Activated CD4-positive, alpha-beta T cell treated with anti-CD3 and anti-CD28 coated beads, Interleukin-2, amount 50 U/mL, for 1 hour (primary cell): ENCODE measurements around the gene RPA3.
"Not testable (repeated sequence)": the region's sequence is repeated elsewhere in the genome, so short reads cannot be mapped to it uniquely, and the experiment has no call there.

Source experiments
- DNase-seq: peaks from one replicate; pipeline ENCODE4 v3.0.0-alpha.2; 2020

The RPA3 gene

DNA sequence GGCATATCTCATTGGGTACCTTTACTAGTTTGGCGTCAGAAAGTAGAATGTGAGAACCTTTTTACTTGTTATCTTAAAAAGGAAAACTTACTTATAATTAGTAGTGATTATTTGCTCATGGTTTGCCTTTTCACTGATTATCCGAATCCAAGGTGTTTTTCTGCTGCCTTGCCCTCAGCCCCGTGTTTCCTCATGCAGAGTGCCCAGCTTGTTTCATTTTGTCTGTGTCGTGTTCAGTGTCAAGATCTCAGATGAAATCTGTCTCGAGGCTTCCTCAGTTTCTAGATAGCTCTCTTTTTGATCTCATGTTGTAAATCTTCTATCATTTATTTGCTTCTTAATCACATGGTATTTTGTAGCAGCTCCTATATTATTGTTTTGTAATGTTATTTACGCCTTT, 30.1 kb downstream of the RPA3 start:
- DNase-seq, result no peak

DNA sequence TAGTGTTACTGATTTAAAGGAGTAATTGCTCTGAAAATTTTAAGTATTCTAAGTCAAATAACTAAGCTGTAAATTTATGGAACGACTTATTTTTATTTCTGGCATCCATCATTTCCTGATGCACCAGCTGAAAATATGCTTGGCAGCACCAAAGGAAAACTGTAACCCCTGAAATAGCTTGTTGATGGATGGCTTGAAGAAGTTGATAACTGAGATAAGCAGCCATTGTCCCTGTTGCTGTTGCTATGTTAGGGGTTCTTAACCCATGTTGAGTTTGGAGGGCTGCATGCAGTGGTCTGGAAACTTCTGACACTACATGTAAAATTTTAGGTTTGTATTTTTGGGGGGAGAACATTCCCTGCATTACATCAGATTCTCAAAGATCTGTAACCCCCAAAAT, 30.6 kb downstream of the RPA3 start:
- no peak for DNase-seq

DNA sequence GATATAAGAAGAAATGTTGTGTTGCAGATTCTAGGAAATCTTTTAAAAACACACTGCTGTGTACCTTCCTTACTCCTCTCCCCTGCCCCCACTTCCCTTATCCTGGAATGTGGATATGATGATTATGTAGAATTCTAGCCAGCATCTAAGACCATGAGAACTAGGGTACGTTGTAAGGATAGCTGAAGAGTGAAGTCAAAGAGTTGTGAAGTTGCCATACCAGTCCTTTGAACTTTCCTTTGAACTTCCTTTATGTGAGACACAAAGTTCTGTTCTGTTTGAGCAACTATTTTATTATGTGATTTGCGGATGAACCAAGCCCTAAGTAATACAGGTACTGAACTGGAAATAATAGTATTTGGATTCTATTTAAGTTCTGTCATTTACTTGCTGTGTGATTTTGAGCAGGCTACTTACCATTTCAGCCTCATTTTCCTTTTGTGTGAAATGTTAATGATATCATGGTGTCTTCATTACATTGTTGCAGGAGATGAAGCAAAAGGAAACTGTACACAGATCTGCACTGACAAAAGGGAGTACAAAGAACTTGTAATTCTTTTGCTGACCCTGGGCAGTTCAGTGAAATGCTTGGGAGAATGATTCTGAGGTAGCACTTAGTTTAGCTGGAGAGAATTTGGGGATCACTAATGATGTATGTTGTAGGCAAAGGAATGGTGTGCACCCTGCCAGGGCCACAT, 31.4 kb downstream of the RPA3 start:
- DNase-seq, result no peak

DNA sequence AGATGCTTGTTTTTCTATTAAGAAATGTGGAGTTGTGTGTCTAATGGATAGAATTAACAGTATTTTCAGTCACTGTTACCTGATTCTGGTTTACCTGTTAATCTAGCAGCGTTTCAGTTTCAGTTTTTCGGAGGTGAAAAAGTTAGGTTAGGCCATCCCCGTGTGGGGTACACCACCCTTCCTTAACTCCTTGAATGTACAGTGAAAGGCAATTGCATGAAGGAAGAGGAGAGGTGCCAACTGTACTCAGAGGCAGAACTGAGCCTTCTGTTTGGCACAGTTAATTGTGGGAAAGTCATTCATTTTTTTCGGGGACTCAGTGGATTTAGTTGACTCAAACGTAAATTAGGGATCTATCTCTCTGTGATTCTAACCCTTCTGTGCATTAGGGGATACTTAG, 35.5 kb downstream of the RPA3 start:
- no peak for DNase-seq

DNA sequence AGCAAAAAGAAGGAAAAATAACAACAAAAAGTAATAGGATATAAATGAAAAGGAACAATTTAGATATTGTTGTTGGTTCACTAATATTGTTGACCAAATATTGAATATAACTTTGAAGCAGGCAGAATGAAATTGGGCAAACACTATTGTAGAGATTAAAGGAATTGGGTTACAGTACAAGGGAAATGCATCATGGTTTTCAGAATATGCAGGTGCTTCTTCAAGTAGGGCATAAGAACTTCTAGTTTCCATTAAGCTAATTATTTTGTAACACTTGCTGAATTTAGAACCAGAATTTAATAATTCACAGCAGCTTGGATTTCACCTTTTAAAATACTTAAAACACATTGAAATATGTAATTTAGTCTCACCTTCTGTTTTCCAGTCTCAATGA, 36.5 kb downstream of the RPA3 start:
- DNase-seq, result no peak

DNA sequence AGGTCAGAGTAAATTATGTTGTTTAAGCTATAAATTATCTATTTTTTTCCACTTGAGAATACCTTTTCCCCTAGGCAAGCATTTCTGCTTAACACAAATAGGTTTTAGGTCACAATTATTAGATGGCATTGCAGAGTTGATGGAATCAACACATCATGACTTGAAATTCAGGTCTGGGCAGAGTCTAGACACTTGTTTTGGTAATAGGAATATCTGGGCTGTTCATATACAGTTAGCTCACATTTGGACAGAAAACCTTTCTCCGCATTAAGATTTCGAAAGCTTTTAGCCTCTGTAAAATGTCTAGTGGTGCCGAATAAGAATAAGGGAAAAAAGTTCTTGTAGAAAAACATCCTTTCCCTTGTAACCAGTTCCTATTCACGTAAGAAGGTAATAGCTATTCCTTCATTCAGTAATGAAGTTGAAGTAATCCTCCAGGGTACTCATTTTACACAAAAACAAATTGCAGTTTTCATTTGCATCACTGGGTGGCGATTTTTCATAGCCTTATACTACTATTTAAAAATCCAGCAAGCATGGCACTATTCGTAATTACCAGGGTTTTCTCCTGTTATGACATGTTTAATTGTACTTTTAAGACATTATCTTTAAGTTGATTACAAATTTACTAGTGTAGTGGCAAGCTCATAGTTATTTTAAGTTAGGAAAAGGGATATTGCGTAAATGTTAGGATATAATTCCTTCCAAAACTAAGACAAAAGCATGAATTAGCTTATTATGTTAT, 37.0 kb downstream of the RPA3 start:
- peak; percentile 26 for DNase-seq

DNA sequence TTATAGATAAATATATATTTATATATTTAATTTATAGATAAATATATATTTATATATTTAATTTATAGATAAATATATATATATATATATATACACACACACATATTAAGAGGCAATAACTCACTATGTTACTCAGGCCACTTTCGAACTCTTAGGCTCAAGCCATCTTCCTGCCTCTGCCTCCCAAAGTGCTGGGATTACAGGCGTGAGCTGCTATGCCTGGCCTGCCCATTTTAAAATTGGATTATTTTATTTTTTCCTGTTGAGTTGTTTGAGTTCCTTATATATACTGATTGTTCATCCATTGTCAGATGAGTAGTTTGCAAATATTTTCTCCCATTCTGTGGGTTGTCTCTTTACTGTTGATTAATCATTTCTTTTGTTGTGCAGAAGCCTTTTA, 38.8 kb downstream of the RPA3 start:
- DNase-seq, result not testable (repeated sequence)

DNA sequence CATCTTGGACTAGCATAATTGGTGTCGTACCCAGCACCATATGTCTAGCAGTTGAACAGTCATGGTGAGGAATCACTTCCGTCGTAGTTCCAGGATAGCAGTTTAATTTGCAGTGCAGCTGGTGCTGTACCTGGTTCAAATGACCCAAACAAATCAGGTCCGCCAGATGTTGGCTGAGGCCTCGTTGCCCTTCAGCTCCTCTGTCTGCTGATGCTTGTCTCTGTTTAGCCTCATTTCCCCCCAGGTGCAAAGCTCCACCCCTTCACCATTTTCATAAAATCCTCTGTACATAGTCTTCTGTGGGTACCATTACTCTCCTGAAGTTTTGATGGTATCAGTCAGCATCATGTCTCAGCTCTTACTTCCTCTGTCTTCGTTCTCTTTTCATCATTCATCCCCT, 42.7 kb downstream of the RPA3 start:
- no peak for DNase-seq

DNA sequence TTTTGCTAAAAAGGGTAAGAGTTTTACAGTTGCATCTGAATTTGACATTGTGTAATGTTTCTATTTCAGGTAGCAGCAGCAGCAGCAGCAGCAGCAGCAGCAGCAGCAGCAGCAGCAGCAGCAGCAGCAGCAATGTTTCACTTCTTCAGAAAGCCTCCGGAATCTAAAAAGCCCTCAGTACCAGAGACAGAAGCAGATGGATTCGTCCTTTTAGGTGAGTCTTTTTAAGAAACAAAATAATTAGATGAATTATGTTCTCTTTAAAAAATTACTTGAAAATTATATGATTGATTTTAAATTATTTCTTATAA, 45.2 kb downstream of the RPA3 start:
- no peak for DNase-seq

DNA sequence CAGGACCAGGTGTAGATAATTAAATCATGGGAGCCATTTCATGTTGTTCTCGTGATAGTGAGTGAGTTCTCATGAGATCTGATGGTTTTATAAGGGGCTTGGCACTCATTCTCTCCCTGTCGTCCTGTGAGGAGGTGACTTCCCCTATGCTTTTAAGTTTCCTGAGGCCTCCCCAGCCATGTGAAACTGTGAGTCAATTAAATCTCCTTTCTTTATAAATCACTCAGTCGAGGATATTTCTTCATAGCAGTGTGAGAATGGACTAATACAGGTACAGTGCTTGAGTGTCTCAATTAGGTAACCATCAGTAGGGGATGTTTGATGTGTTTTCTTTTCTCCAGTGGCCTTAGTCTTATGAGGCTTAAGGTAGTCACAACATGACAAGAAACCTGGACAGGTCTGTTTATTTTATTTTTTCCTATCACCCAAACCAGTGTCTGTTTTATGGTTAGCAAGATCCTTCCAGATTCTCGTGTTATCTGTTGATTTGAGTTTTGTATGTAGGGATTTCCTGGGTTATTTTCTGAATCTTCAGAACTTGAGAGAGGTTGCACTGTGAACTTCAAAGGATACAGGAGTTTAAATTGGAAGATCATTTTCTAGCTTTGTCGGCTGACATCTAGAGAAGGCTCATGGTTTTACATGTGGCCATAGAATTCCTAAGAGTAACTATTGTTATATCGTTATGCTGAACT, 45.7 kb downstream of the RPA3 start:
- no peak for DNase-seq

DNA sequence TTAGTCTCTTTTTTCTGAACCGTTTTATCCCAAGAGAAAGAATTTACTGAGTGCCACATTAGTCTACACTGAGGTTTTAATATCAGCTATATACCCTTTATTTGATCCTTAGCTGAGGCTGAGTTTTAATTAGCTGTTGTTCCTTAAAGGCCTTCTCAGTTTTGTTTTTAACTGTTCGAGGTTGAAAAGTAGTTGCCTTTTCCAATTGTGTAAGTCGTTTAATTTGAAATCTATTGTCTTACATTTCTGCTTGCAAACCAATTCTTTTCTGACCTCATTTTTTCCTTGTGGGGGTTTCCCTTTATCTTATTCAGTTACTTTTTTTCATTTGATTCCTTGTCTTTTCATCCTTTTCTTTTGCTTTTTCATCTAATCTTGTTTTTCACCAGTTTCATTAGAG, 47.0 kb downstream of the RPA3 start:
- DNase-seq, result no peak

DNA sequence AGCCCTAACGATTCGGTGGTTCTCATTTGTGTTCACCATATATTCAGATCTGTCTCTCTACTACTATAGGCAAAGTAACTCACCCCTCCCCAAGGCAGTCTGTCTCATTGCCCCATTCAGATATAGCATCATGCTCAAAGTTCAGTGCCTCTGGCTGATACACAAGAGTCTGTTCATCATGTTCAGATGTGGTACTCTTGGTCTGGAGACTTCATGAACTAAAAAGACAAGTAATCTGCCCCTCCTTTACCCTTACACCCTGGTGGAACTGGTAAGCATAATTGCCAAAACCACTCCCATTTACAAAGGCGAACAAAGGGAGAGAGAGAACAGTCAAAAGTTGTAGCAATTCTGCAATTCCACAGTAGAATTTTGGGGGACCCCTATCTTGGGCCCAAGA, 47.9 kb downstream of the RPA3 start:
- DNase-seq, result no peak

DNA sequence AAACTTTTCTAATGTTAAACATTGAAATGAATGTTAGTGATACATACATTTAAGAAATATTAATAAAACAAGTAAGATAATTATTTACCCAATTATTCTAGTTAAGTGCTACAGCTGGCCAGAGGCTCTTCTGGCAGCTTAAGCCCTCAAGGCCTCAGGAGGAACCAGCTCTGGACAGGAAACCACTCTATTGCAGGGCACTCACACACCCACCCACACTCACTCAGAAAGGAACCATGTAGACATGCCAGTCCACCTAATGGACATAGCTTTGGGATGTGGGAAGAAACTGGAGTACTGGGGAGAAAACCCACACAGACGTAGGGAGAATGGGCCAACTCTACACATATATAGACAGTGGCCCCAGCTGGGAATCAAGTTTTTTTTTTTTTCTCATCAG, 49.7 kb downstream of the RPA3 start:
- no peak for DNase-seq

DNA sequence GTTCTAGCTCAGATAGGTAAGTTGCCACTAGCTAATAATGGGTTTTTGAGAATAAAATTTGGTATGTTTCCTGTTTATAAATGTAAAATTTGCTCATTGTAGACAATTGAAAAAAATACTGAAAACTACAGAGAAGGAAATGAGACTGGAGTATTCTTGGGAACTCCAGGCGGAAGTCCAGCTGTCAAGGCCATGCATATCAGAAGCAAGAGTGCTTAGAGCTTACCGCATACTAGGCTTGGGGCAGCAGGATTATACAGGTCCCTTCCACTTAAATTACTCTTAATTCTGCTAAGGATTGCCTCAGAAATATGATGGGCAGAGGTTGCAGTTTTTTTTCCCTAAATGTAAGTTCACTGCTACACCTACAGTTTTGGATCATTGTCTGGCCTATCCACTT, 51.2 kb downstream of the RPA3 start:
- DNase-seq, result no peak

DNA sequence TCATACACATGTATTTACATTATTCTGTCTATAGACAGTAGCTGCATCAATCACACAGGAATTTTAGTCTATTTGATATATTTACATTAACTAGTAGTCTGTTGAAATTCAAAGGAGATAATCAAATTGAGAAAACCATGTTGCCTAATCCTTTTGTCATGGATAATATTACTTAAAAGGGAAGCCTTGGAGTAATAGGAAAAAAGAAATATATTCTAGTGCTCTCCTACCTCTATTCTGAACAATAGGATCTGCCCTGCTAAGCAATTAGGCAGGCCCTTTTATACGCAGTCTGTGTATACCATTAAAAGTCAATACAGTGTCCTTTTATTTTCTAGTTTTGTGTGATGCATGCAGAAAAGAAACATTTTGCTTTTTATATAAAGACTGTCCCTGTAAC, 53.4 kb downstream of the RPA3 start:
- no peak for DNase-seq

DNA sequence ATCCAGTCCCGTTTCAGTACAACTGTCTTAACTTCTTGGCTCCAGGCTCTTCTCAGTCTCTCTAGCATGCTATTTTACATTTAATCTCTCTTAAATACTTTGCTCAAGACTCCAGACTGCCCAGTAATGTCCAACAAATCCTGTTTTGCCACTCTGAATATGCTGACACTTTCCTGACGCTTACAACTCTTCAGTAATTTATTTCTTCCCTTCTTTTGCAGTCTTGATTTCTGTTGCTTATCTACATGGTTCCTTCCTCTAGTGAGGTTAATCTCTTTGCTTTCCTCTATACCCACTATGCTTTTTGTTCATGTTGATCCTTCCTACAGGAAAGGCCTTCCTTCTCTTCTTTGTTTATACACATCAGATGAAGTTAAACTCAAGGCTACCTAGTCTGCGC, 54.1 kb downstream of the RPA3 start:
- DNase-seq, result no peak

DNA sequence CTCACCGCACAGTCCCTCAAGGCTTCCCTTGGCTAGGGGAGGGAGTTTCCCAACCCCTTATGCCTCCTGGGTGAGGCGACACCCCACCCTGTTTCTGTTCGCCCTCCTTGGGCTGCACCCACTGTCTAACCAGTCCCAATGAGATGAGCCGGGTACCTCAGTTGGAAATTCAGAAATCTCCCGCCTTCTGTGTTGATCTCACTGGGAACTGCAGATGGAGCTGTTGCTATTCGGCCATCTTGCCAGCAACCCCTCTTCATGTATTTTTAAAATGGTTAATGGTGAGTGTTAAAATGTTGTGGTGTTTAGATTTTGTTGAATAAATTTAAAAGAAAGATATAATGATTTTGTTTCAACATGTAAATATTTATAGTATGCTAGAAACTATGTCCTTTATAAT, 55.9 kb downstream of the RPA3 start:
- no peak for DNase-seq

DNA sequence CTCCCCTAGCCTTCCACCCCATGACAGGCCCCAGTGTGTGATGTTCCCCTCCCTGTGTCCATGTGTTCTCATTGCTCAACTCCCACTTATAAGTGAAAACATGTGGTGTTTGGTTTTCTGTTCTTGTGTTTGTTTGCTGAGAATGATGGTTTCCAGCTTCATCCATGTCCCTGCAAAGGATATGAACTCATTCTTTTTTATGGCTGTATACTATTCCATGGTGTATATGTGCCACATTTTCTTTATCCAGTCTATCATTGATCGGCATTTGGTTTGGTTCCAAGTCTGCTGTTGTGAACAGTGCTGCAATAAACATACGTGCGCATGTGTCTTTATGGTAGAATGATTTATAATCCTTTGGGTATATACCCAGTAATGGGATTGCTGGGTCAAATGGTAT, 61.9 kb downstream of the RPA3 start:
- DNase-seq, result not testable (repeated sequence)

DNA sequence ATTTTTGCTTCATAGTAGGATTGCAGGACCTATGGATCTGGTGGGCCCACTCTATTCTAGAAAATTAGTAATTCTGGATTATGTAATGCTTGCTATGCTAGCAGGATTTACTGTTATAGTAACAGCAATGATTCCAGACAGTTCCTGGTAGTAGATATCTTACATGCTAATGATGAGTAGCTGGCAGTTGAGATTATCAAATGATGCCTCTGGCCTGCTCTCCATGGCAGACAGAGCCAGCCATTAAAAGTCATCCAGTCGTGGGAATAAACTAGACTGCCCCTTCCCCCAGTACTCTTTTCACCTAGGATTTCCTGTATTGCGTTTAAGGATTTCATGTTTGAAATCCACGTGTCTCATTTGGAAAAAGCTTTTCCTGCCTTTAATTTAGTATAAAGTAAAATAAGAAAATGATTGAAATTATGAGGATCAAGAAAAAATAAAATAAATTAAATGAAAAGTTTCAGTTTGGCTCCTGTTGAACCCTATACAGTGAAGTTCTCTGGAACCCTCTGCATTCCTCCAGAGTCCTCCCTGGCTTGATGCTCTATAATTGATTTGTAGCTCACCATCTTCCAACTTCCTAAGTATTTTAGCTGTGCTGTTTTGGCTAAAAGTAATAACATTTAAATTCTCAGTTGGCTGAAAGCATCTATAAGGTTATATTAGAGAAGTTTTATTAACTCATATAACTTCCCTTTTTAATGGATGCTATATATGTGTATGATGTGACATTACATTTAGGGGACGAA, 63.3 kb downstream of the RPA3 start:
- no peak for DNase-seq

DNA sequence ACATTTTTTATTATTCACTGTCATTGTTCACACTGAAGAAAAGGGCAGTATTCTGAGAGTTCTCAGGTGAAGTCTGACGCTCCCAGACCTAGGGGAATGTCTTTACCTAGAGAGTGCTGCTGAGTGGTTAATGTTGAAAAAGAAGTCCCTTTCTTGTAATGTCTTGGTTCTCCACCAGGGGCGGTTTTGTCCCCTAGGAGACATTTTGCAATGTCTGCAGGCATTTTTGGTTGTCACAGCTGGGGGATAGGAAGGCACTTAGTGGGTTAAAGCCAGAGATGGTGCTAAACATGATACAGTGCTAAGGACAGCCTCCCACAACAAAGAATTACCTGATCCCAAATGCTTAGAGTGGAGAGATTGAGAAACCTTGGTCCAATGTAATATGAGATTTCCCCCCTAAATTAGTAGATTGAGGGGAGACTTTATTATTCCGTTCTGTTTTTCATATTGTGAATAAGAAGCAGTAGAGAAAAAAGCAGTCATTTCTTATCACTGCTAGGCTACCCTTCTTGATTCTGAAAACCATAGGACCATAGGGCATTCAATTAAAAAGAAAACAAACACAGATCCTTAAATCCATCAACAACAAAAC, 64.7 kb downstream of the RPA3 start:
- DNase-seq, result no peak

DNA sequence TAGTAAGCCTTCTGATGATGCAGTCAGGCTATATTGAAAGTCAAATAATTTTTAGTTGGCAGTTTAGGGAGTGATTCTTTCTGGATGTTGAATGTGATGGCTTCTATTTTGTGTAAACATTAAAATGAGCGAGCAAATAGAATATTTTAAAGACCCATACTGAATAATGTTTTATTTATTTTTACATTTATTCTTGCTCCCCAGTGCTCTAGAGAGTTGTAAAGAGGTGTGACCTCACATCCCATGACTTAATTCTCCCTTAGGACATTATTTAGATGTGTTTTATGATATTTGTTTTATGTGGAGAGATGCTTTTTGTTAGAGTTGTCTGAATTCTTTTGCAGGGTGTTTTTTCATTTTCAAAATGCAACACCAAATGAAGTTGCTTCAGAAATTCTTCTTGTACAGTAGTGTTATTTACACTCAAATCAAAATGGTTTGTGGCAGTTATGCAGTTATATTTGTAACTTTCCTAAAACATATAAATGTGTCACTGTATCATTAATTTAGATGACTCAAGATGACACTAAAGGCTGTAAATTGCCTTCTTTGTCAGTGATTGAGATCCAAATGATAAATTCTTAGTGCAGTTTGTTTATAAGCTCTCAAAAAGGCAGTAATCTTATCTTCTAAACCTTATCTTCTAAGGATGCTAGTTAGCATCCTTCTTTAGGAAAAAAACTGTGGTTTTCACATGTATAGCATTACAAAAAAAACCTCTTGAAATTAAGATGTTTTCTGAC, 65.4 kb downstream of the RPA3 start:
- no peak for DNase-seq

DNA sequence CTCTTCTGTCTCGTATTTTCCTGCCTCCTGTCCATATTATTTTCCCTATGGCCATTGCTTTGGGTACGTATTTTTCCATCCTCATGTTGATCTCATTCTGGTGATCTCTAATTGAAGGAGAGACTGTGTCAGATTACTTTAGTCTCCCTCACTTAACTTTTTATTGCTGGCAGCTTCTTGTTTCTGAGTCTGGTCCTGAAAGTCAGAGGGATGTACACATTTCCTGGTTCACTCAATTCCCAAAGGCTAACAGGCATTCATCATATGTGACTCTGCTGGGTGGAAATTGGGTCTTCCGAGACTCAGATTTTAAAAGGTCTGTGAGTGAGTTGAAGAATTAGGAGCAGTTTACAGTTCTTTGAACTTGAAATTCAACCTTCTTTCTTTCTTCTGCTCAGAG, 66.9 kb downstream of the RPA3 start:
- DNase-seq, result no peak
